ENCODE results near the gene SPDYE4. TPM values are rescaled to one million over a fixed set of nuclear protein-coding genes. Genes with fewer than 3 reads are reported as not detected.

Gene SPDYE4
- total RNA-seq, 8 experiments from 2014 or later, result not detected

Other genes starting within 250 kb of the SPDYE4 start
- gene MYH10, start 127.8 kb downstream of the SPDYE4 start, total RNA-seq, result 100 to 1,000 TPM in 5 of 8 experiments, 10 to 100 TPM in 3; 67.1 to 263 (median 139) TPM
- gene CCDC42, start 13.7 kb downstream of the SPDYE4 start, total RNA-seq, result 1 to 10 TPM in 1 of 8 experiments, under 1 TPM in 5, not detected in 2; 0.16 to 2.0 (median 0.68) TPM
- under 1 TPM in 3 of 8 experiments, not detected in 5; 0.08 to 0.14 (median 0.09) TPM for gene MFSD6L, start 40.8 kb upstream of the SPDYE4 start, total RNA-seq
- under 1 TPM in 3 of 8 experiments, not detected in 5; 0.04 to 0.19 (median 0.14) TPM for gene PIK3R6, start 109.1 kb upstream of the SPDYE4 start, total RNA-seq
- gene PIK3R5, start 207.2 kb upstream of the SPDYE4 start, total RNA-seq, result 1 to 10 TPM in 3 of 8 experiments, under 1 TPM in 5; 0.27 to 1.7 (median 0.86) TPM

Data from motor neuron (in vitro differentiated cells).